Astrocyte (in vitro differentiated cells and primary cell): ENCODE results near the gene C1orf210. TPM values are rescaled to one million over a fixed set of nuclear protein-coding genes. Genes with fewer than 3 reads are reported as not detected.
A peak's percentile ranks its signal among the peaks of the same experiment; 100 is the strongest.

Source experiments
- DNase-seq: peaks from one replicate; pipeline ENCODE4 v3.0.0-alpha.2; 2010; ENCODE audit warnings: low read depth
- FAIRE-seq: peaks from 2 replicates; lab custom pipeline; 2011; peaks lifted over from hg19 to GRCh38; lab: Jason Lieb, UNC
- H2AFZ ChIP-seq: 2 replicates; pipeline ENCODE4 v1.6.0; 2012; ENCODE audit warnings: low read depth, low read length, inconsistent platforms
- H3K27ac ChIP-seq: 2 replicates; pipeline ENCODE4 v1.5.1; 2011; ENCODE audit warnings: low read depth, low read length, inconsistent platforms
- H3K27me3 ChIP-seq: 2 replicates; pipeline ENCODE4 v1.6.0; 2011; ENCODE audit warnings: low read length, inconsistent platforms; ENCODE audit not compliant: insufficient read depth
- H3K36me3 ChIP-seq: 2 replicates; pipeline ENCODE4 v1.5.1; 2011; ENCODE audit warnings: low read length, inconsistent platforms; ENCODE audit not compliant: insufficient read depth
- H3K4me1 ChIP-seq: 2 replicates; pipeline ENCODE4 v1.5.1; 2011; ENCODE audit warnings: low read length, inconsistent platforms; ENCODE audit not compliant: insufficient read depth
- H3K4me2 ChIP-seq: 2 replicates; pipeline ENCODE4 v1.6.0; 2012; ENCODE audit warnings: low read length, inconsistent platforms
- H3K4me3 ChIP-seq: 2 replicates; pipeline ENCODE4 v1.5.1; 2011; ENCODE audit warnings: low read depth, mild to moderate bottlenecking, low read length, inconsistent platforms; ENCODE audit not compliant: insufficient read depth
- H3K79me2 ChIP-seq: 2 replicates; pipeline ENCODE4 v1.6.0; 2012; ENCODE audit warnings: mild to moderate bottlenecking, low read length, inconsistent platforms; ENCODE audit not compliant: insufficient read depth
- H3K9ac ChIP-seq: 2 replicates; pipeline ENCODE4 v1.6.0; 2012; ENCODE audit warnings: mild to moderate bottlenecking, low read length, inconsistent platforms
- H3K9me3 ChIP-seq: 2 replicates; pipeline ENCODE4 v1.5.1; 2012; ENCODE audit warnings: low read depth, mild to moderate bottlenecking, low read length, inconsistent platforms; ENCODE audit not compliant: insufficient read depth
- H4K20me1 ChIP-seq: 2 replicates; pipeline ENCODE4 v1.6.0; 2012; ENCODE audit warnings: low read length, inconsistent platforms; ENCODE audit not compliant: insufficient read depth
- H3K27ac Mint-ChIP-seq: one replicate; pipeline ENCODE4 v1.8.0; 2021; ENCODE audit warnings: mild to moderate bottlenecking, mixed read lengths; ENCODE audit not compliant: unreplicated experiment
- H3K27me3 Mint-ChIP-seq: one replicate; pipeline ENCODE4 v1.8.0; 2021; ENCODE audit warnings: low read depth, mixed read lengths; ENCODE audit not compliant: unreplicated experiment
- H3K36me3 Mint-ChIP-seq: one replicate; pipeline ENCODE4 v1.8.0; 2021; ENCODE audit warnings: low read depth, mixed read lengths; ENCODE audit not compliant: unreplicated experiment
- H3K4me1 Mint-ChIP-seq: one replicate; pipeline ENCODE4 v1.8.0; 2021; ENCODE audit warnings: low read depth, mixed read lengths; ENCODE audit not compliant: unreplicated experiment
- H3K4me3 Mint-ChIP-seq: one replicate; pipeline ENCODE4 v1.8.0; 2021; ENCODE audit warnings: mild to moderate bottlenecking, moderate library complexity, mixed read lengths; ENCODE audit not compliant: unreplicated experiment
- H3K9me3 Mint-ChIP-seq: one replicate; pipeline ENCODE4 v1.8.0; 2021; ENCODE audit warnings: mild to moderate bottlenecking, mixed read lengths; ENCODE audit not compliant: unreplicated experiment
- CTCF ChIP-seq: IDR thresholded peaks from 2 replicates; pipeline ENCODE4 v1.5.1; 2011; ENCODE audit warnings: low read depth, mild to moderate bottlenecking, inconsistent platforms, low read length, moderate library complexity; ENCODE audit not compliant: insufficient read depth
- EZH2 ChIP-seq: IDR thresholded peaks from 2 replicates; pipeline ENCODE4 v1.6.1; 2012; ENCODE audit warnings: mild to moderate bottlenecking, low read length, inconsistent platforms; ENCODE audit not compliant: insufficient read depth
- total RNA-seq: library from RNA; stranded (reverse); gene quantifications from 2 replicates; pipeline ENCODE4 v1.2.1, GENCODE V29; 2021

Gene C1orf210
- total RNA-seq, 1 donor from 2014 or later: 0.84 TPM

- no peaks in the 10 kb centered on the region for H3K4me1 ChIP-seq
- H4K20me1 ChIP-seq: no peaks in the 10 kb centered on the region
- no peaks in the 10 kb centered on the region for H3K36me3 Mint-ChIP-seq
- no peaks in the 10 kb centered on the region for H3K79me2 ChIP-seq
- H3K4me3 Mint-ChIP-seq: no peak overlapping the region
- H2AFZ ChIP-seq: no peak overlapping the region
- no peaks in the 10 kb centered on the region for H3K27me3 ChIP-seq
- no peak for FAIRE-seq
- peak; percentile 29 for DNase-seq
- H3K36me3 ChIP-seq: no peaks in the 10 kb centered on the region
- H3K27me3 Mint-ChIP-seq: peaks cover 14% of the 10 kb centered on the region
- H3K9me3 ChIP-seq: no peaks in the 10 kb centered on the region
- H3K9me3 Mint-ChIP-seq: peaks cover 5% of the 10 kb centered on the region
- no peak overlapping the region for H3K4me3 ChIP-seq
- H3K4me2 ChIP-seq: no peak overlapping the region
- TF ChIP-seq CTCF (peak; percentile 73), EZH2 (no peak)
- no peak overlapping the region for H3K27ac Mint-ChIP-seq
- no peak overlapping the region for H3K9ac ChIP-seq
- H3K4me1 Mint-ChIP-seq: peaks cover 5% of the 10 kb centered on the region
- no peak overlapping the region for H3K27ac ChIP-seq
Observed at GRCh38 chr1:43238085-43238484, 47.3 kb downstream of the C1orf210 start.

- H3K27ac Mint-ChIP-seq: no peak overlapping the region
- H3K36me3 ChIP-seq: no peaks in the 10 kb centered on the region
- no peaks in the 10 kb centered on the region for H3K36me3 Mint-ChIP-seq
- H3K9me3 ChIP-seq: no peaks in the 10 kb centered on the region
- peaks cover 5% of the 10 kb centered on the region for H3K9me3 Mint-ChIP-seq
- no peaks in the 10 kb centered on the region for H3K79me2 ChIP-seq
- no peak overlapping the region for H3K4me3 Mint-ChIP-seq
- peaks cover 8% of the 10 kb centered on the region for H3K4me1 ChIP-seq
- no peak overlapping the region for H3K4me2 ChIP-seq
- no peaks in the 10 kb centered on the region for H3K27me3 ChIP-seq
- H4K20me1 ChIP-seq: no peaks in the 10 kb centered on the region
- H3K9ac ChIP-seq: no peak overlapping the region
- H2AFZ ChIP-seq: no peak overlapping the region
- DNase-seq (no peak), FAIRE-seq (no peak)
- peaks cover 14% of the 10 kb centered on the region for H3K27me3 Mint-ChIP-seq
- no peak overlapping the region for H3K27ac ChIP-seq
- peaks cover 11% of the 10 kb centered on the region for H3K4me1 Mint-ChIP-seq
- H3K4me3 ChIP-seq: no peak overlapping the region
- TF ChIP-seq EZH2: no peak
- TF ChIP-seq CTCF: no peak
Observed at GRCh38 chr1:43237121-43237520, 48.3 kb downstream of the C1orf210 start.

- H3K79me2 ChIP-seq: no peaks in the 10 kb centered on the region
- no peak for DNase-seq
- Mint-ChIP-seq H3K27me3 (peaks cover 14% of the 10 kb centered on the region), H3K4me3 (no peak overlapping the region), H3K4me1 (peaks cover 12% of the 10 kb centered on the region), H3K9me3 (peaks cover 4% of the 10 kb centered on the region), H3K27ac (no peak overlapping the region), H3K36me3 (no peaks in the 10 kb centered on the region)
- H3K27me3 ChIP-seq: no peaks in the 10 kb centered on the region
- H3K4me1 ChIP-seq: peaks cover 13% of the 10 kb centered on the region
- H3K36me3 ChIP-seq: no peaks in the 10 kb centered on the region
- H4K20me1 ChIP-seq: no peaks in the 10 kb centered on the region
- TF ChIP-seq CTCF (no peak), EZH2 (no peak)
- no peak overlapping the region for H3K4me3 ChIP-seq
- no peak overlapping the region for H3K4me2 ChIP-seq
- H2AFZ ChIP-seq: no peak overlapping the region
- no peak overlapping the region for H3K27ac ChIP-seq
- H3K9ac ChIP-seq: no peak overlapping the region
- no peak for FAIRE-seq
- no peaks in the 10 kb centered on the region for H3K9me3 ChIP-seq
Observed at GRCh38 chr1:43235451-43236121, 49.8 kb downstream of the C1orf210 start.
